IgD-negative memory B cell (primary cell): ENCODE data around the gene MYO18A. TPM values are rescaled to one million over a fixed set of nuclear protein-coding genes. Genes with fewer than 3 reads are reported as not detected.

Experiments
- H3K27ac Mint-ChIP-seq, 3 donors: one replicate each; pipeline ENCODE4 v1.8.0; 2020 to 2022; ENCODE audit warnings: mild to moderate bottlenecking in 3 of 3, mixed read lengths in 3 of 3, moderate library complexity in 1 of 3
- H3K27me3 Mint-ChIP-seq: one replicate; pipeline ENCODE4 v1.8.0; 2021; ENCODE audit warnings: mixed read lengths
- H3K36me3 Mint-ChIP-seq: one replicate; pipeline ENCODE4 v1.8.0; 2020; ENCODE audit warnings: mild to moderate bottlenecking, mixed read lengths
- H3K4me1 Mint-ChIP-seq, 3 donors: one replicate each; pipeline ENCODE4 v1.8.0; 2020 to 2022; ENCODE audit warnings: mixed read lengths in 3 of 3, mild to moderate bottlenecking in 1 of 3
- H3K4me3 Mint-ChIP-seq, 4 donors: one replicate each; pipeline ENCODE4 v1.8.0; 2020 to 2022; ENCODE audit warnings: mild to moderate bottlenecking in 4 of 4, mixed read lengths in 4 of 4, moderate library complexity in 3 of 4
- H3K9me3 Mint-ChIP-seq, 3 donors: one replicate each; pipeline ENCODE4 v1.8.0; 2020 to 2021; ENCODE audit warnings: mixed read lengths in 3 of 3, mild to moderate bottlenecking in 1 of 3
- polyA plus RNA-seq: library from polyadenylated mRNA; unstranded; fragments of 300-500 nt; fragmentation: Illumina TruSeq; gene quantifications from one replicate; pipeline ENCODE4 v1.2.3, GENCODE V29; 2021

Gene MYO18A
- polyA plus RNA-seq, 1 donor from 2014 or later, result 39.6 TPM

- no peaks in the 10 kb centered on the region for H3K27me3 Mint-ChIP-seq
- peaks cover 0 to 1% (median 0%) of the 10 kb centered on the region in 3 donors for H3K4me1 Mint-ChIP-seq
- H3K27ac Mint-ChIP-seq, result peak overlapping the region in 2 of 3 donors; percentile 57 to 87
- no peaks in the 10 kb centered on the region for H3K9me3 Mint-ChIP-seq
- no peak overlapping the region for H3K4me3 Mint-ChIP-seq
- H3K36me3 Mint-ChIP-seq, result peaks cover 5% of the 10 kb centered on the region
These were observed 107.2 kb downstream of the MYO18A start for GRCh38 chr17:29073045-29073444.

DNA sequence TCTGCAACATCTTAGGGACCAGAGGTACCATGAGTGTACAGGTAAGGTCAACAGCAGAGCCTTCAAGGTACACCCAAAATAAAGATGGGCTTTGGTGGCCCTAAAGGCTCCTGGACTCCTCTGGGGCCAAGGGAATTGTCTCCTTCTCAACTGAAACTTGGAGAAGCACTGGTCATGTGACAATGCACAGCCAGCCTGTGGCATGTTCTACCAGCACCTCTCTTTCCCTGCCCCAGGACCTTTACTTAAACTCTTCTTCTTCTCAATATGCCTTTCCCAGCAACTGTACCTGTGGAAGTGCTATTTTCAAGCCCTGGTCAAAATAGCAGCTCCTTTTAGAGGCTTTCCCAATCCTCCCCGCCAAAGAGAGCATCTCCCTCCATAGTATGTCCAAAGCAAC is 108.9 kb downstream of the MYO18A start:
- Mint-ChIP-seq H3K4me1 (peaks cover 0 to 5% (median 0%) of the 10 kb centered on the region in 3 donors), H3K36me3 (peaks cover 2% of the 10 kb centered on the region), H3K27me3 (peaks cover 1% of the 10 kb centered on the region), H3K27ac (peak overlapping the region in 1 of 3 donors; percentile 57), H3K4me3 (no peak overlapping the region), H3K9me3 (no peaks in the 10 kb centered on the region)

DNA sequence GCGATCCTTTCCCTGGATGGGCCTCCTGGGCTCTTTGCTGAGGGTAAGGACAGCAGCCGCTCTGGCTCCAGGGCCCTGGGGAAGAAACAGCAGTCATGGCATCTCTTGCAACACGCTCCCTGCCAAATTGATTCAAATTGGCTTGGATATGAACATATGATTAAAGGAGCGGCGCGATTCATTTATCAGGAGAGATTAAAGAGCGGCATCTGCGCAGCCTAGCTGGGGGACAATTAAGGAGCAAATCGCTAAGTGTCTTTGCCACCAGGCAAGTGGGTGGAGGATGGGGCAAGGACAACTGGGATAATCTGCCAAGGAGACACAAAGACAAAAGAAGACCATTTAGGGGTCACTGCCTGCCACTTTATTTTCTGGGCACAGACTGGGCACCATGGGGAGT is 109.4 kb downstream of the MYO18A start:
- no peak overlapping the region for H3K4me3 Mint-ChIP-seq
- H3K4me1 Mint-ChIP-seq, result peaks cover 0 to 5% (median 0%) of the 10 kb centered on the region in 3 donors
- H3K36me3 Mint-ChIP-seq, result peaks cover 2% of the 10 kb centered on the region
- no peaks in the 10 kb centered on the region for H3K9me3 Mint-ChIP-seq
- no peak overlapping the region for H3K27ac Mint-ChIP-seq
- H3K27me3 Mint-ChIP-seq, result peaks cover 1% of the 10 kb centered on the region

DNA sequence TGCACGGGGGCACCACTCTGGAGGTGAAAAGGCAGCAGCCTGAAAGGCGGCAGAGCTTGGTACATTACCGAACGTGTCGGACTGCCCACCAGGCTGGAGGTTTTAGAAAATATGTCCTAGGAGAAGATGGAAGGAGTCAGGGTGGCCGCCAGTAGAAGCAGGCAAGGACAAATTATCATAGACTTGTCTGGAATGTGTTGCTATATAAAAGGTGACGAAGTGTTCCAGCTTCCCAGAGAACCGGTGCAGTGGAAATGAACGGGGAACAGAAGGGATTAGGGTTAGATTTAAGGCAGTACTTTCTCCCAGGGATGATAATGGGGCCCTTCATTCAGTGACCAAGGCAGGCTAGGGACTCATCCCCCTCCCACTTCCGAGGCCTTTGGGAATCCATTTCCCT is 109.9 kb downstream of the MYO18A start:
- H3K27me3 Mint-ChIP-seq, result peaks cover 1% of the 10 kb centered on the region
- H3K36me3 Mint-ChIP-seq, result peaks cover 2% of the 10 kb centered on the region
- no peaks in the 10 kb centered on the region for H3K9me3 Mint-ChIP-seq
- peaks cover 0 to 5% (median 0%) of the 10 kb centered on the region in 3 donors for H3K4me1 Mint-ChIP-seq
- H3K4me3 Mint-ChIP-seq, result no peak overlapping the region
- H3K27ac Mint-ChIP-seq, result no peak overlapping the region

DNA sequence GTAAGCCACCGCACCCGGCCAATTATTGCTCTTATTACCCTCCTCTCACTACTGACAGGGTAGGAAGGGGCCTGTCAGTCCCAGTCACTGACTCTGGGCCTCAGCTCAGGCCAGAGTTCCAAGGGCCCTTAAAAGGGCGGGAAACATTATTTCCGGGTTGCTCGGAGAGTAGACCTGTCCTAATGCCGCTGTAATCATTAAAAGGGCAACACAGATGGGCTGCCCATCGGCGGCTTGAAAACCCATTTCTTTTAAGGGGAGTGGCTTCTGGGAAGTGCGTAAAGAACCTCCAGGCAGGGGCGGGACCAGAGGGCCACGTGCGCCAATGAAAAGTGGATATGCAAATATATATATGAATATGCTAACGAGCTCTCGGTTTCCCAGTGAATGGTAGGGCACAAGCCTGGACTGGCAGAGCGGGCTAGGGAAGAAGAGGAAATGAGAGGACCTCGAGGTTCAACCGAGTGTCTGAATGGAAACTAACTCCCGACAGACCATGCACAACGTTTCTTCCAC is 110.6 kb downstream of the MYO18A start:
- Mint-ChIP-seq H3K4me1 (peaks cover 0 to 5% (median 0%) of the 10 kb centered on the region in 3 donors), H3K27me3 (peaks cover 1% of the 10 kb centered on the region), H3K36me3 (peaks cover 2% of the 10 kb centered on the region), H3K4me3 (no peak overlapping the region), H3K9me3 (no peaks in the 10 kb centered on the region), H3K27ac (peak overlapping the region in 1 of 3 donors; percentile 53)

- H3K27me3 Mint-ChIP-seq, result peaks cover 1% of the 10 kb centered on the region
- no peaks in the 10 kb centered on the region for H3K9me3 Mint-ChIP-seq
- H3K4me1 Mint-ChIP-seq, result peaks cover 0 to 5% (median 0%) of the 10 kb centered on the region in 3 donors
- no peak overlapping the region for H3K27ac Mint-ChIP-seq
- no peak overlapping the region for H3K4me3 Mint-ChIP-seq
- H3K36me3 Mint-ChIP-seq, result peaks cover 2% of the 10 kb centered on the region
These were observed 111.4 kb downstream of the MYO18A start for GRCh38 chr17:29068818-29069217.

DNA sequence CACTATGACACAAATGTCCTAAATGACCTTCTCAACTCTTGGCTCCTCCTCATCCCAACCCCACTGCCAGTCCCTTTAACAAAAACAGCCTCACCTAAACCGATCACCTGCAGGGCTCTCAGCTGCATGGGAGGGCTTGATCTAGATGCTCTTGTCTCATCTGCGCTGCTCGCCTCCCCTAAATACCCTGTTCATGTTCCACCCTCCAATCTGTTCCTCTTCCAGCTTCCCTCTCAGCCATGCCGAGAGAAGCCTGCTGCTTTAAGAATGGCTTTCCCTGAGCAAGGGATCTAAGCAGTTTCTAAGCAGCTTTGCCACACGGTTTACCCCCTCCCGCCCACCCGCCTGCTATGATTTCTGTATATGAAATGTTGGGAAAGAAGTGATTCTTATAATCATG is 113.6 kb downstream of the MYO18A start:
- Mint-ChIP-seq H3K4me3 (no peak overlapping the region), H3K4me1 (peaks cover 0 to 4% (median 0%) of the 10 kb centered on the region in 3 donors), H3K36me3 (peaks cover 1% of the 10 kb centered on the region), H3K27ac (no peak overlapping the region), H3K9me3 (no peaks in the 10 kb centered on the region), H3K27me3 (peaks cover 1% of the 10 kb centered on the region)

GRCh38 chr17:29066047-29066446 is 114.2 kb downstream of the MYO18A start:
- Mint-ChIP-seq H3K9me3 (no peaks in the 10 kb centered on the region), H3K36me3 (peaks cover 1% of the 10 kb centered on the region), H3K27ac (no peak overlapping the region), H3K27me3 (peaks cover 1% of the 10 kb centered on the region), H3K4me1 (peaks cover 0 to 4% (median 0%) of the 10 kb centered on the region in 3 donors), H3K4me3 (no peak overlapping the region)

DNA sequence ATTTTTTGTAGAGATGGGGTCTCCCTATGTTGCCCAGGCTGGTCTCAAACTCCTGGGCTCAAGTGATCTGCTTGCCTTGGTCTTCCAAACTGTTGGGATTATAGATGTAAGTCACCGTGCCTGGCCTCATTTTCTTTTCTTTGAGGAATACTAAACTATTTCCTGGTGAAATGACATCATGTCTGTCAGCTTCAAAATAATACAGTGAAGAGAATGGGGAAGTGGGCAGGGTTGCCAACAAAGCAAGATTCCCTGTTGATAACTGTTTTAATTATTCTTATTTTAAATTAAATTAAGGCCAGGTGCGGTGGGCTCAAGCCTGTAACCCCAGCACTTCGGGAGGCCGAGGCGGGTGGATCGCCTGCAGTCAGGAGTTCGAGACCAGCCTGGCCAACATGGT is 116.2 kb downstream of the MYO18A start:
- Mint-ChIP-seq H3K4me1 (peaks cover 0 to 4% (median 0%) of the 10 kb centered on the region in 3 donors), H3K4me3 (no peak overlapping the region), H3K27me3 (peaks cover 1% of the 10 kb centered on the region), H3K36me3 (peaks cover 3% of the 10 kb centered on the region), H3K9me3 (no peaks in the 10 kb centered on the region), H3K27ac (no peak overlapping the region)

DNA sequence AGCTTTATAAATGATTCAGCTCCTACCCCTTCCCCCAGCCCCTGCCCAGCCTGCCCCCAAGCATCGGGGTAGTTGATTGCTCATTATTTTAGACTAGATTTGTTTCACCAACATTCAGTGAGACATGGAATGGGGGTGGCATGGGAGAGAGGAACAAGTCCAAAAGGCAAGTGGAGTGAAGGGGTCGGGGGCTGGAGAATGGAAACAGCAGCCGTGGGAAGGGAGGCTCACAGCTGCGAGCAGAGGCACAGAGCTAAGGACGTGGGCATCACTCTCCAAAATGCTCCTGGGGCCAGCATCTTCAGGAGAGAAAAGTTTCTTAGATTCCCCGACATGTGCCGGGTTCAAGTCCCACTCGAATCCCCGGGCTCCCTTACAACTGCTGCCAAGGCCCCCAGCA is 118.0 kb downstream of the MYO18A start:
- Mint-ChIP-seq H3K9me3 (no peaks in the 10 kb centered on the region), H3K4me1 (peaks cover 0 to 4% (median 0%) of the 10 kb centered on the region in 3 donors), H3K4me3 (no peak overlapping the region), H3K36me3 (peaks cover 3% of the 10 kb centered on the region), H3K27ac (no peak overlapping the region), H3K27me3 (peaks cover 1% of the 10 kb centered on the region)

DNA sequence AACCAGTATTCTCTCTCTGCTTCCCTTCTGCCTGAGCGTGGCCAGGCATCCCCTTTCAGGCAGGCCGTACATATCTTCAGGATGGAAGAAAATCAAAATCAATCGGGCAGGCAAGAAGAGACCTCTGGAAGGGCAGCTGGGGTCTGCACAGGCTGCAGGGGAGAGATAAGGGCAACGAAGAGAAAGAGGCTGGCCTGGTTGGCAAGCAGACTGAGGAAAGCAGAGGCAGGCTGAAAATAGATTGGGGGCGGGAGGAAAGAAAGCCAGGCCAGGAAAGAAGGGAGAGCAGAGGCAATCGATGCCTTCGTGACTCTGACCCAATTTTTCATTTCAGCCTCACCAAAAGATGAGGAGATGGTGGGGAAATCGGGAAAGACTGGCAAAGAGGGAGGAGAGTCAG is 119.2 kb downstream of the MYO18A start:
- Mint-ChIP-seq H3K9me3 (no peaks in the 10 kb centered on the region), H3K36me3 (peaks cover 3% of the 10 kb centered on the region), H3K27ac (no peak overlapping the region), H3K4me3 (no peak overlapping the region), H3K4me1 (no peaks in the 10 kb centered on the region), H3K27me3 (peaks cover 2% of the 10 kb centered on the region)

GRCh38 chr17:29060475-29060874 is 119.7 kb downstream of the MYO18A start:
- Mint-ChIP-seq H3K27ac (no peak overlapping the region), H3K4me1 (no peaks in the 10 kb centered on the region), H3K36me3 (peaks cover 3% of the 10 kb centered on the region), H3K9me3 (no peaks in the 10 kb centered on the region), H3K4me3 (peak overlapping the region in 1 of 4 donors; percentile 54), H3K27me3 (peaks cover 2% of the 10 kb centered on the region)

GRCh38 chr17:29059281-29059680 is 120.9 kb downstream of the MYO18A start:
- H3K27ac Mint-ChIP-seq, result no peak overlapping the region
- no peak overlapping the region for H3K4me3 Mint-ChIP-seq
- no peaks in the 10 kb centered on the region for H3K9me3 Mint-ChIP-seq
- H3K27me3 Mint-ChIP-seq, result peaks cover 3% of the 10 kb centered on the region
- H3K36me3 Mint-ChIP-seq, result peaks cover 3% of the 10 kb centered on the region
- no peaks in the 10 kb centered on the region for H3K4me1 Mint-ChIP-seq

DNA sequence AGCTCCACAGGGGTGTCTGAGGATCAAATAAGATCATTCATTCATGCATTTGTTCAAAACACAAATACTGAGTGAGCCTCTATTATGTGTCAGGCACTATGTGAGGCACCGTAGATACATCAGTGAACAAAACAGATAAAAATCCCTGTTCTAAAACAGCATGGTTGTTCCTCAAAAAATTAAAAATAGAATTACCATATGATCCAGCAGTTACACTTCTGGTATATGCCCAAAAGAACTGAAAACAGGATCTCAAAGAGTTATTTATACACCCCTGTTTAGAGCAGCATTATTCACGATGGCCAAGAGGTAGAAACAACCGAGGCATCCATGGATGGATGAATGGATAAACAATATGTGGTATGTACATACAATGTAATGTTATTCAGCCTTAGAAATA is 121.8 kb downstream of the MYO18A start:
- Mint-ChIP-seq H3K27me3 (peaks cover 3% of the 10 kb centered on the region), H3K27ac (no peak overlapping the region), H3K9me3 (no peaks in the 10 kb centered on the region), H3K4me3 (no peak overlapping the region), H3K4me1 (no peaks in the 10 kb centered on the region), H3K36me3 (peaks cover 2% of the 10 kb centered on the region)

DNA sequence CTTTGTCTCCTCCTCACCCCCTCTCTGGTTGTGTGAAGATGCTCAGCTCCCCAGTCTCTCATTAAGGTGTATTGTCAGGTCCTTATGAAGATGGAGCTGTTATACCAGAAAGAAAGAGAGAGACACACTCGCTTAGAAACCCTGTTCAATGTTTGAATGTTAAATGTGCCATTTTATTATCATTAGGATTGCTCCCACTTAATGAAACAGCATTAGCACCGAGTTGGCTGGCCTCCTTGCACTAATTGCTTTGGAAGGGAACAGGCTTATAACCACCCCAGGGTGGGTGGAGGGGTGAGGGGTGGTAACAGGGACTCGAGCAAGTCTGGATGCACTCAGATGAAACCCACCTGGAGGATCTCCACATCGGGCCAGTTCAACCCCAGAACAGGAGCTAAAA is 122.8 kb downstream of the MYO18A start:
- H3K27ac Mint-ChIP-seq, result no peak overlapping the region
- H3K4me1 Mint-ChIP-seq, result no peaks in the 10 kb centered on the region
- H3K27me3 Mint-ChIP-seq, result peaks cover 6% of the 10 kb centered on the region
- no peak overlapping the region for H3K4me3 Mint-ChIP-seq
- peaks cover 2% of the 10 kb centered on the region for H3K36me3 Mint-ChIP-seq
- no peaks in the 10 kb centered on the region for H3K9me3 Mint-ChIP-seq

- Mint-ChIP-seq H3K4me1 (no peaks in the 10 kb centered on the region), H3K27me3 (peaks cover 18% of the 10 kb centered on the region), H3K9me3 (no peaks in the 10 kb centered on the region), H3K4me3 (no peak overlapping the region), H3K36me3 (no peaks in the 10 kb centered on the region), H3K27ac (no peak overlapping the region)
These were observed 125.4 kb downstream of the MYO18A start for GRCh38 chr17:29054835-29055234.
